ENCODE results near the gene ITPK1. TPM values are rescaled to one million over a fixed set of nuclear protein-coding genes. Genes with fewer than 3 reads are reported as not detected.

Gene ITPK1
- total and polyA plus RNA-seq, 2 donors (not counting 3 experiments of a cell fraction or from before 2014, with no cell fraction given), result 39.6 to 51.8 TPM

GRCh38 chr14:92959189-92959531, 156.6 kb downstream of the ITPK1 start:
- ChIA-PET CTCF (interaction anchor here (0.6 to 1.5 kb wide), 5 partner anchors 10 to 1011 kb away, joined by 3 to 7 read pairs (median 4); no protein-coding TSS in a partner anchor), POLR2A (no interaction called here)
- no peak overlapping the region for H2AFZ ChIP-seq (ENCODE audit: low read depth, low read length)
- H3K9ac ChIP-seq (replicated peaks; ENCODE audit: extremely low read depth, insufficient read depth, low read length), result no peak overlapping the region
- H3K4me1 ChIP-seq (ENCODE audit: control insufficient read depth, extremely low read depth, insufficient read depth, low read length), result peaks cover 8% of the 10 kb centered on the region
- TF ChIP-seq GATA2 (IDR thresholded peaks at IDR 0.05; ENCODE audit: insufficient read depth, insufficient read length, low read depth, low read length), result no peak
- TF ChIP-seq EZH2 (IDR thresholded peaks at IDR 0.05; ENCODE audit: borderline replicate concordance, low read depth, low read length, severe bottlenecking), result no peak
- TF ChIP-seq POLR2A (IDR thresholded peaks at IDR 0.05; ENCODE audit: low read depth, low read length), result no peak
- no peak for TF ChIP-seq JUN (IDR thresholded peaks at IDR 0.05; ENCODE audit: borderline replicate concordance, insufficient read depth, insufficient read length, low read depth)
- TF ChIP-seq, protein P1, sequence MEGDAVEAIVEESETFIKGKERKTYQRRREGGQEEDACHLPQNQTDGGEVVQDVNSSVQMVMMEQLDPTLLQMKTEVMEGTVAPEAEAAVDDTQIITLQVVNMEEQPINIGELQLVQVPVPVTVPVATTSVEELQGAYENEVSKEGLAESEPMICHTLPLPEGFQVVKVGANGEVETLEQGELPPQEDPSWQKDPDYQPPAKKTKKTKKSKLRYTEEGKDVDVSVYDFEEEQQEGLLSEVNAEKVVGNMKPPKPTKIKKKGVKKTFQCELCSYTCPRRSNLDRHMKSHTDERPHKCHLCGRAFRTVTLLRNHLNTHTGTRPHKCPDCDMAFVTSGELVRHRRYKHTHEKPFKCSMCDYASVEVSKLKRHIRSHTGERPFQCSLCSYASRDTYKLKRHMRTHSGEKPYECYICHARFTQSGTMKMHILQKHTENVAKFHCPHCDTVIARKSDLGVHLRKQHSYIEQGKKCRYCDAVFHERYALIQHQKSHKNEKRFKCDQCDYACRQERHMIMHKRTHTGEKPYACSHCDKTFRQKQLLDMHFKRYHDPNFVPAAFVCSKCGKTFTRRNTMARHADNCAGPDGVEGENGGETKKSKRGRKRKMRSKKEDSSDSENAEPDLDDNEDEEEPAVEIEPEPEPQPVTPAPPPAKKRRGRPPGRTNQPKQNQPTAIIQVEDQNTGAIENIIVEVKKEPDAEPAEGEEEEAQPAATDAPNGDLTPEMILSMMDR (IDR thresholded peaks at IDR 0.05; ENCODE audit: extremely low read depth in 1 of 2, insufficient read depth in 1 of 2, low read depth in 1 of 2, low read length in 2 of 2), result no peak
- TF ChIP-seq MAX (IDR thresholded peaks at IDR 0.05; ENCODE audit: insufficient read depth, insufficient read length), result no peak
- no peak for TF ChIP-seq MYC (IDR thresholded peaks at IDR 0.05; ENCODE audit: low read depth, low read length)
- TF ChIP-seq POLR2AphosphoS5 (IDR thresholded peaks at IDR 0.05; ENCODE audit: insufficient read depth, low read depth, low read length), result no peak
- TF ChIP-seq FOS (IDR thresholded peaks at IDR 0.05; ENCODE audit: borderline replicate concordance, insufficient read depth, low read length), result no peak
- DNase-seq (ENCODE audit: low read depth, low spot score) (no peak), FAIRE-seq (no peak)
- no peaks in the 10 kb centered on the region for H3K9me3 ChIP-seq (replicated peaks; ENCODE audit: control insufficient read depth, insufficient read depth, low read length)
- H4K20me1 ChIP-seq (replicated peaks; ENCODE audit: control insufficient read depth, extremely low read depth, insufficient read depth, low read length), result no peaks in the 10 kb centered on the region
- intact Hi-C loops (cut with micrococcal nuclease), result no loop called here
- dilution Hi-C loops (cut with MboI; ENCODE audit: extremely low pct_ligation_motif_present, low sequenced_read_pairs), result loop anchor here (25.0 kb wide), 1 partner anchor 178 kb away; no protein-coding TSS in a partner anchor
- H3K4me2 ChIP-seq (ENCODE audit: insufficient read depth, low read length), result no peak overlapping the region
- no peaks in the 10 kb centered on the region for H3K79me2 ChIP-seq (ENCODE audit: control insufficient read depth, insufficient read depth, low read length)
- H3K9me1 ChIP-seq (replicated peaks; ENCODE audit: control insufficient read depth, extremely low read depth, insufficient read depth, low read length), result no peaks in the 10 kb centered on the region
- H3K27ac ChIP-seq (ENCODE audit: insufficient read depth, low read depth, low read length), result no peak overlapping the region
- no TSS peak for BruUV-seq (replicated peaks)
- H3K27me3 ChIP-seq (ENCODE audit: control insufficient read depth in 2 of 2, insufficient read depth in 2 of 2, low read length in 2 of 2), result no peaks in the 10 kb centered on the region
- peaks cover 0 to 2% of the 10 kb centered on the region in 2 experiments for H3K36me3 ChIP-seq (ENCODE audit: control insufficient read depth in 2 of 2, extremely low read depth in 1 of 2, insufficient read depth in 2 of 2, low read length in 2 of 2)
- H3K4me3 ChIP-seq (replicated peaks in 1 of 3; ENCODE audit: insufficient read depth in 1 of 3, low read depth in 1 of 3, low read length in 3 of 3), result no peak overlapping the region
